ENCODE data around the gene EHMT1.

EHMT1 gene

DNA sequence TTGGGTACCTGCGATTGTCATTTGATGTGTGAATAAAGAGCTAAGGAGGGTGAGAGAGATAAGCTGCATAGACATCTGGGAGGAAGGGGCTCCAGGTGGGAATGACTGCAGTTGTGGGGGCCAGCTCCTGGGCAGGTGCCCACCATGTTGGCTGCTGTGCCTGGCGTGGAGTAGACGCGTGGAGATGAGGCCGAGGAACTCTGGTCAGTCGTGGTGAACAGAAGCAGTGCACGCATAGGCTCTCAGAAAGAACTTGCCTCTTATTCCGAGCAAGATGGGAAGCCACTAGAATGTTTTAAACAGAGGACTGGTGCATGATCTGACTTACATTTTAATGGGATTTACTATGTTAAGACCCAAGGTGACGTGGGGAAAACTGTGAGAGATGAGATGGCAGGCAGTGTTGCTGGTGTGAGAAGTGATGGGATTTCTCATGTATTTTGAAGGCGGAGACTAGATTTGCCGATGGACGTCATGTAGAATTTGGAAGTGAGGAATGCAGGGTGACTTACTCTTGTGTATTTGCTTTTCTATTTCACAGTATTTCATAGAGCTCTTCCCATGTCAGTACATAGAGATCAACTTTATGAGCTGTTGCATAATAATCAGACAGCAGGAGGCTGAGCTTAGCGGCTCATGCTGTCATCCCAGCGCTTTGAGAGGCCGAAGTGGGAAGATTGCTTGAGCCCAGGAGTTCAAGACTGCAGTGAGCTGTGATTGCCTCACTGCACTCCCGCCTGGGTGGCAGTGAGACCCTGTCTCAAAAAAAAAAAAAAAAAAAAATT is 71.1 kb downstream of the EHMT1 start:
- no peak for FAIRE-seq
- no peak for DNase-seq (ENCODE audit: insufficient read length, low spot score)

DNA sequence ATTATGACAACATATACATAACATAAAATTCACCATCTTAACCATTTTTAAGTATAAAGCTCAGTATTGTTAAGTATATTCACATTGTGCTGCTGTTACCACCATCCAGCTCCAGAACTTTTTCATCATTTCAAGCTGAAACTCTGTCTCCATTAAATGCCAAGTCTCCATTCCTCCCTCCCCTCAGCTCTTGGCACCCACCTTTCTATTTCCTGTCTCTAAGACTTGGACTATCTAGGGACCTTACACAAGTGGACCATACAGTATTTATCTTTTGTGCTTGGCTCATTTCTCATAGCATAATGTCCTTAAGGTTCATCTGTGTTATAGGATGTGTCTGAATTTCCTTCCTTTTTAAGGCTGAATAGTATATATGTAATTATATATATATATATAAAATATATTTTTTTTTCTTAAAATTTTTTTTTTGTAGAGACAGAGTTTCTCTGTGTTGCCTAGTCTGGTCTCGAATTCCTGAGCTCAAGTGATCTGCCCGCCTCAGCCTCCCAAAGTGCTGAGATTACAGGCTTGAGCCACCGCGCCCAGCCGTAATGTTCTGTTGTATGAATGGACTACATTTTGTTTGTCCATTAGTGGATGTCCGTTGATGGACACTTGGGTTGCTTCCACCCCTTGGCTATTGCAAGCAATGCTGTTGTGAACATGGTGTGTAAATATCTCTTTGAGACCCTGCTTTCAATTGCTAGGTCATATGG is 72.3 kb downstream of the EHMT1 start:
- no peak for FAIRE-seq
- DNase-seq (ENCODE audit: insufficient read length, low spot score) = no peak

DNA sequence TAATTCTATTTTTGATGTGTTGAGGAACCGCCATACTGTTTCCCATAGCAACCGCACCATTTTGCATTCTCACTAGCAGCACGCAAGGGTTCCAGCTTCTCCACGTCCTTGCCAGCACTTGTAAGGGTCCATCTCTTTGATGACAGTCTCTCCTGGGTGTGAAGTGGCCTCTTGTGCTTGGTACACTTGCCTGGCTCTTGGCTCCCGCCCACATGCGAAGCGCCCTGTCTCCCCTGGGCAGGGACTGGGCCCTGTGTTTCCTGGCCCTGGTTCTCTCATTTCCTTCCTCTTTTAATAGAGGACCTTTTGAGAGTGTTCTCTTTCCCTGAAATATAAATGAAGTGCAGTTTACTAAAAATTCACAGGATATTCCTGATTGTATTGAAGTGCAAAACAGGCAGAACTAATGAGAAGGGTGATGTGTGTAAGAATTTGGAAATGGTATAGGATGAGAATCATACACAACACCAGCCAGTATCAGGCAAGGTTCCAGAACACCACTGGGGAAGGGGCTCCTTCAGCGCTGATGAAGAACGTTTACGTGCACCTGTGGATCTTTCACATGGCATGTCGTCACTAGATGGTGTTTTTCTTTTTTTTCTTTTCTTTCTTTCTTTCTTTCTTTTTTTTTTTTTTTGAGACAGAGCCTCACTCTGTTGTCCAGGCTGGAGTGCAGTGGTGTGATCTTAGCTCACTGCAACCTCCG is 73.0 kb downstream of the EHMT1 start:
- peak; percentile 49 for FAIRE-seq
- no peak for DNase-seq (ENCODE audit: insufficient read length, low spot score)

DNA sequence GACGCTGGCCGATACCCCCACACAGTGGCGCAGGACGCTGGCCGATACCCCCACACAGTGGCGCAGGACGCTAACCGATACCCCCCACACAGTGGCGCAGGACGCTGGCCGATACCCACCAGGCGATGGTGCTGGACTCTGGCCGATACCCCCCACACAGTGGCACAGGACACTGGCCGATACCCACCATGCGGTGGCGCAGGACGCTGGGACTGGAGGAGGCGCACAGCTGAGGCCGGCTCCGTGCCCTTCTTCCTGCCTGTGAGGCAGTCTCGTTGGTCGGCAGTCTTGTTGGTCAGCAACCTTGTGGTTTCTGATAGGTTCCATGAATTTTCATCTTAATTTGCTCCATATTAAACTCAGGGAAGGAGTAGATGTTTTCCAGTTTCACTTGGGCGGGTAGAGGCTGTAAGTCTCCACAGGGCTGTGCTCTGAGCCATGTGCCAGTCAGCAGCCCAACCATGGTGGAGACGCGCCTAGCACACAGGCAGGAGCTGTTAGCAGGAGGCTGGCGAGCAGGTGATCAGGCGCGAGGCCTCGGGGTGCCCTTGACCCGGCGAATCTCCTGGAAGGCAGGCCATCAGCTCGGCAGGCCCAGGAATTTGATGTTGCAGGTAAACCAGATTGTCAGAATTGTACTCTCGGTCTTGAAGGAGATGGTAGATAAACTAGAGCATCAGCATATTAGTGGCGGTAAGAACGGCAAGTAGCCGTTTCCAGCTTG is 75.6 kb downstream of the EHMT1 start:
- DNase-seq (ENCODE audit: insufficient read length, low spot score) (no peak), FAIRE-seq (no peak)

DNA sequence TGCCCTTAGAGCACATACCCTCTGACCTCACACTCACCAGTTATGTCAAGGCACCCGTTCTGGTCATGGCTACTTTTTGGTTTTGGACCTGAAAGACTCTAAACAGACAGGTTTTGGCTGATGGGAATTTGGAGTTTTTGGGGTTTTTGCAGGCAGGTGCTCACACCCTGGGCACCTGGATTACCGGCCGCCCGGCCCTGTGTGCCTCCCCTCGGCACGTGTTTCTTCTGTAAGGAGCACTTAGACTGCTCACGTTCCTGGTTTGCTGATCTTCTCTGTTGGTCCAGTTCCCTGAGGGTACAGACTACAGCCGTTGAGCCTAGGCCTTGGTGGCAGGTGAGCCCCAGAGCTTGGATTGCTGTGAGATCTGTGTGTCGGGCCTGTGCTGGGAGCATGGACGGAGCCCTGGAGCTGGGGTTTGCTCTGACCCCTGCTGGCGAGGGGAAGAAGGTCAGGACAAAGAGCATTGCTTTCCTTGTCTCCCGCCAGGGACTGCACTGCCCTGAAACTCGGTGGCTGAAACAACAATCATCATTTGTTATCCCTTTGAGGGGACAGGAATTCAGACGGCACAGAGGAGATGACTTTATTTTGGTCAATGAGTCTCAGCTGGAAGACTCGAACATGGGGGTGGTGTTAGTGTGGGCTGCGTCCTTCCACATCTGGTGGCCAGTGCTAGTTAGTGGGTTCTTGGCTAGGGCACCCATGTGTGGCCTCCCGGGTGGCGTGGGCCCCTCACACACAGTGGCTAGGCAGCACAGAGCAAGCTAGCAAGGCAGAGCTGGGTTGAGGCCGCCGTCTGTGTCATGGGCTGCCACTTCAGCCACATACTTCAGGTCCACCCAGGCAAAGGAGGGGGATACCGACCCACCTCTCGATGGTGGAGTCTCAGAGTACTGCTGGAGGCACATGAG is 76.4 kb downstream of the EHMT1 start:
- FAIRE-seq = peak; percentile 52

DNA sequence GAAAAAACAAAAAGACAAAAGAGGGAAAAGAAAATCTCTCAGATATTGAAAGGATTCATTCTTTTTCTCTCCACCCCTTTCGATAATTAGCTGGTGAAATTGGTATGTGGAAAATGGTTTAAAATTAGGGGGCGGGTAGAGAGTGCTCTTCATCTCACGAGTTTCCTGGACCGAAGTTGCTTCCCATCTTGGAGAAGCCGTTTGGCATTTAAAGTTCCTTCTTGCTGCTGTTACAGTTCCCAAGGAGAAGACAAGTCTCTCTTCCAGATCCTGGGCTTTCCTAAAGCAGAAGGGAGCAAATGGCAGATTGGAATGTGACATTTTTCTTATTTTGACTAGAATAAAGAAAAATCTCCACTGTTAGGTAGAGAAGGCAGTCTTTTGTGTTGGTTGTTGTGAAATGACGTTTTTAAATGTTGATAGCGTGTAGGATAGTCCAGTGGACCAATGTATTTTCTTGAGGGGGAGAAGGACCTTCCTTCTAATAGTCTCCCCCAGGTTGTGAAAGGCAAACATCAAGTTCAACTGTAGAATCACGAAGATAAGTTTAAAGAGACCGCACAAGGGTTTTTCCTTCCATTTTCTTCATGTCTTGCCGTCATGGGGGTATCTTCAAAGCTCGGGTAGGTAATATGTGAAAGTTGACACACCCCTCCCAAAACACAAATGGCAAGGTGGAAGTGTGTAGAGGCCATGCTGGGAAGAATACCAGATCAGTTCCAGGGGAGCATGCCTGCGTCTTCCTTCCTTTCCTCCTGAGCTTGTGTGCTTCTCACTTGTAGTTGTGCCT is 77.5 kb downstream of the EHMT1 start:
- no peak for FAIRE-seq
- DNase-seq (ENCODE audit: insufficient read length, low spot score) = no peak

More for the DNA sequence above, 76.4 kb downstream of the EHMT1 start:
- no peak for DNase-seq (ENCODE audit: insufficient read length, low spot score)

DNA sequence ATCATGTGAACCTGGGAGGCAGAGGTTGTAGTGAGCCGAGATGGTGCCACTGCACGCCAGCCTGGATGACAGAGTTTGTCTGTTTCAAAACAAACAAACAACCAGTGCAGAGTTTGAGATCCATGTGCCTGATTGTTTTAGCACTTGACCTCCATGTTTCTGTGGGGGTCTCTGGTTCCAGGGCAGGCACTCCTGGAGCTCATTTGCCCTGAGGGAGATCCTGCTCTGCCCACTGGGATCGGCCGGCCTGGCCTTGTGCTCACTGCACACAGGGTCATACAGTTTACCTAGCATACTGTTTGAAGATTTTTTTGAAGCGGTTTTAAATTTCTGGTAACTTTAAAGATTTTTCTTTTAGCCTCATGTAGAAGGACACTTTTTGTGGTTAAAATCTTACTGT is 78.4 kb downstream of the EHMT1 start:
- no peak for DNase-seq (ENCODE audit: insufficient read length, low spot score)
- no peak for FAIRE-seq

DNA sequence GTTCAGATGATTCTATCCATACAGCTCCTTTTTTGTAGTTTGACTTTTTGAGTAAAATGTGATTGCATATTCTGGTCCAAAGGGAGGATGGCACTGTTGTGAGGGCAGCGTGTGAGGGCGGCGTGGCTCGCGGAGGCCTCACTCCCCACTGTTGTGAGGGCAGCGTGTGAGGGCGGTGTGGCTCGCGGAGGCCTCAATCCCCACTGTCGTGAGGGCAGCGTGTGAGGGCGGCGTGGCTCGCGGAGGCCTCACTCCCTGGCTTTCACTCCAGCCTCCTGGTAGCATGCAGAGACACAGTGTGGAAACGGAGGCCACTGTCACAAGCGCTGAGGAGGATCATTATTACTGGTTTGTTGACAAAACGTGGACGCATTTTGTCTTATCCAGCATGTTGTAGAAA is 79.0 kb downstream of the EHMT1 start:
- DNase-seq (ENCODE audit: insufficient read length, low spot score) = no peak
- FAIRE-seq = no peak

DNA sequence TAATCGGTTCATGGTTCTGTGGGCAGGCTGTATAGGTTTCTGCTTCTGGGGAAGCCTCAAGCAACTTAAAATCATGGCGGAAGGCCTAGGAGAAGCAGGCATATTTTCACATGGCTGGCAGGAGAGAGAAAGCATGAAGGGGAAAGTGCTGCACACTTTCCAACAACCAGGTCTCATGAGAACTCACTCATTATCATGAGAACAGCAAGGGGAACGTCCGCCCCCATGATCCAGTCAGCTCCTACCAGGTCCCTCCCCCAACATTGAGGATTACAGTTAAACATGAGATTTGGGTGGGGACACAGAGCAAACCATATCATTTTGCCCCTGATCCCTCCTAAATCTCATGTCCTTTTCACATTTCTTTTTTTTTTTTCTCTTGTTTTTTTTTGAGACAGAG is 82.1 kb downstream of the EHMT1 start:
- no peak for FAIRE-seq

DNA sequence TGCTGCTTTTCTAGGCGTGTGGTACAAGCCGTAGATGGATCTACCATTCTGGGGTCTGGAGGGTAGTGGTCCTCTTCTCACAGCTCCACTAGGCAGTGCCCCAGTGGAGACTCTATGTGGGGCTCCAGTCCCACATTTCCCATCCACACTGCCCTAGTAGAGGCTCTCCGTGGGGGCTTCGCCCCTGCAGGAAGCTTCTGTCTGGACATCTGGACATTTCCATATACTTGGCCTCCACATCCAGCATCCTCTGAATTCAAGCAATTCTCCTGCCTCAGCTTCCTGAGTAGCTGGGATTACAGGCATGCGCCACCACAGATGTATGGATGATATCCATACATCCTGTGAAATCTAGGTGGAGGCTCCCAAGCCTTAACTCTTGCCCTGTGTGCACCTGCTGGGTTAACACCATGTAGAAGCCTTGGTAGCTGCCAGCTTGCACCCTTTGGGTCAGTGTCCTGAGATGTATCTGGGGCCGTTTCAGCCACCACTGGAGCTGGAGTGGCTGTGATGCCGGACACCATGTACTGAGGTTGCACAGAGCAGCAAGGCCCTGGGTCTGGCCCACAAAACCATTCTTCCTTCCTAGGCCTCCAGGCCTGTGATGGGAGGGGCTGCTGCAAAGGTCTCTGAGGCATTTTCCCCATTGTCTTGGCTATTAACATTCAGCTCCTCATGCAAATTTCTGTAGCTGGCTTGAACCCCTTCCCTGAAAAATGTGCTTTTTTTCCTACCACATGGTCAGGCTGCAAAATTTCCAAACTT is 84.0 kb downstream of the EHMT1 start:
- FAIRE-seq (no peak), DNase-seq (ENCODE audit: insufficient read length, low spot score) (no peak)

More for the DNA sequence above, 82.1 kb downstream of the EHMT1 start:
- DNase-seq (ENCODE audit: insufficient read length, low spot score) = no peak

DNA sequence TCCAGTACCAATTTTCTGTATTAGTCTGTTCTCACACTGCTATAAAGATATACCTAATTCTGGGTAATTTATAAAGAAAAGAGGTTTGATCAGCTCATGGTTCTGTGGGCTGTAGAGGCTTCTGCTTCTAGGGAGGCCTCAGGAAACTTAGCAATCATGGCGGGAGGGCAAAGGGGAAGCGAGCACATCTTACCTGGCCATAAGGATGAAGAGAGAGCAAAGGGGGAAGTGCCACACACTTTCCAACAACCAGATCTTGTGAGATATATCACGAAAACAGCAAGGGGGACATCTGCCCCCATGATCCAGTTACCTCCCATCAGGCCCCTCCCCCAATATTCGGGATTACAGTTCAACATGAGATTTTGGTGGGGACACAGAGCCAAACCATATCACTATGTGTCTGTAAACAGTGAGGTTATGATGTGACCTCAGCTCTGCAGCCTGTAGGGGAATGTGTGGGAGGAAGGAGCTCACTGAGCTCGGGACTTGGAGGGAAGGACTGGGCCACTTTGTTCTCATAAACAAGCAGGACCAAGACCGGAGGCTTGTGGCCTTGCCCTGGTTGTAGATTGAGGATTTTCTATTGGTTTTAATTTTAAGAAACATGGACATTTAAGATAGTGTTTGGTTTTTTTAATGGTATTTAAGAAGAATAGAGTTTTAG is 85.2 kb downstream of the EHMT1 start:
- FAIRE-seq = no peak

DNA sequence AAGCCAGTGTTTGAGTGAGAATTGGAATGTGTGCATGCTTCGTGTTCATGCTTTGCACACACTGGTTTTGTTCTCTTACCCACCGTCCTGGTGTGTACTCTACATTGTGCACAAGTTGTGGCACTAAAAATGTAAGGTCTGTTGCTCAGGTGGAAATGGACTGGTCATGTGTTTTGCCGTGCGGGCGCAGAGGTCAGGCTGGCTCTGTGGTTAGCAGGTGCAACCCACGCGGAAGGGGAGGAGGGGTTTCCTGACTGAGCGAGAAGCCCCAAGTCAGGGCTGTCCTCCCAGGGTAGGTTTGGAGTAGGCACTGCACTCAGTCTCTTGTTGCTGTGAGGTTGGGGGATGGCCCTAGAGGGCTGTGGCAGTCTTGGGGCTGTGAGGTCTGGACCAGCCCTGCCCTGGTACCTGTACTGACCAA is 86.6 kb downstream of the EHMT1 start:
- peak; percentile 75 for DNase-seq (ENCODE audit: insufficient read length, low spot score)
- FAIRE-seq = peak; percentile 93

More for the DNA sequence above, 85.2 kb downstream of the EHMT1 start:
- DNase-seq (ENCODE audit: insufficient read length, low spot score) = no peak

DNA sequence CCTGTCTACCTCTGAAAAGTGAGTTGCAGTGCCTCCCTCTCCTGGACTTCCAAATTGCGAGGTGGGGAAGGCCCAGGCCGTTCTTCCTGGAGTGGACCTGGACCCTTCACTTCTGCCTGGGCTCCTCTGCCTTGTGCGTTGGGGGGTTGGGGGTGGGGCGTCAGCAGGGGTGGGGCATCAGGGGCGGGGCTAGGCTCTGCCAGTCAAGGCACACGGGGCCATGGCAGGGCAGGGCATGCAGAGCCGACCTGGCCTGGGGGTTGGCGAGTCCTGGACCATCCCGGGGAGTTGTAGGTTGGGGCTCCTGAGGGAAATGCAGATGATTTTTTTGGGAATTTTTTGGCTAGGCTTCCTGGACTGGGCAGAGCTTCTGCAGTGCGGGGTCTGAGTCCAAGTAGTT is 87.1 kb downstream of the EHMT1 start:
- FAIRE-seq = no peak
- peak; percentile 42 for DNase-seq (ENCODE audit: insufficient read length, low spot score)

DNA sequence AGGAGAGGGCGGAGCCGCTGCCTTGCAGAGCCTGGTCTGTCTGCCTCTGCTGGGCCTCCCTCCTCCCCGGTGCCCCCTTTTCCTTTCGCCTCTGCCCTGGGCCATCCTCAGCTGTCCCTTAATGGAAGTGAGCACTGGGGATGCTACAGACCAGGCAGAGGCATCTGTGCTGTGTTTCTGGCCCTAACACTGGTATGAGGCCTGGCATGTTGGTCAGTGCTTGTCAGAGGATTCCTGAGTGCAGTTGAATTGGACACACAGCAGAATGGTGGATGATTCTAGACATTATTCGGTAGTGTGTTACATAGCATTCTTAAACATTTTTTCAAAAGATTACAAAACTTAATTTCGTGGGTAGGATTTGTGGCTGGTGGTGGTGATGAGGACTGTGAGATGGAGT is 88.6 kb downstream of the EHMT1 start:
- FAIRE-seq (no peak), DNase-seq (ENCODE audit: insufficient read length, low spot score) (no peak)

DNA sequence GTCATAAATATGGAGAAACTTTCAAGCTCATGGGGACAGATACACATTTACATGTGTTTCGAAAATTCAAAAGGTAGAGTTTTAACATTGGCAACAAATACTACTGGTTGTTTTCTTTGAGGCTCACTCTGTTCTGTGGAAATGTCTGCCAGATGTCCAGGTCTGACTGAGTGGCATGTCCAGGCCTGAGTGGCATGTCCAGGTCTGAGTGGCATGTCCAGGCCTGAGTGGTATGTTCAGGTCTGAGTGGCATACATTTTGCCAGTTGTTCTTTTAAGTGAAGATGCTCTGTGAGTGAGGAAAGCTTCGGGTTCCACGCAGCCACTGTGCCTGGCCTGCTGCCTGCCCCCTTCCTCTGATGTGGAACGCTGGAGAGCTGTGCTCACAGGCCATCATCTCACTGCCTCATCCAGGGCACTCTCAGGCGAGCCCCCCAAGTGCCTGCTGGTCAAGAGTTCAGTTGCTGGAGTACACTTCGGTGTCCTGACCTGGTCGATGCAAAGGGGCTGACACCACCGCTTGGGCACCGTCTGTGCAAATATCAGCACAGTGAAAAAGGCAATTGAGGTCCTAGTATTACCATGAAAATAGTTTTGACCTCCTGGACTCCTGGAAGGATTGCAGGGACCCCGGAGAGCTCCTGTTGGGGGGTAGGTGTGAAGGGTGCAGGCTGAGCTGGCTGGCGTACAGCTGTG is 89.9 kb downstream of the EHMT1 start:
- FAIRE-seq (no peak), DNase-seq (ENCODE audit: insufficient read length, low spot score) (no peak)

DNA sequence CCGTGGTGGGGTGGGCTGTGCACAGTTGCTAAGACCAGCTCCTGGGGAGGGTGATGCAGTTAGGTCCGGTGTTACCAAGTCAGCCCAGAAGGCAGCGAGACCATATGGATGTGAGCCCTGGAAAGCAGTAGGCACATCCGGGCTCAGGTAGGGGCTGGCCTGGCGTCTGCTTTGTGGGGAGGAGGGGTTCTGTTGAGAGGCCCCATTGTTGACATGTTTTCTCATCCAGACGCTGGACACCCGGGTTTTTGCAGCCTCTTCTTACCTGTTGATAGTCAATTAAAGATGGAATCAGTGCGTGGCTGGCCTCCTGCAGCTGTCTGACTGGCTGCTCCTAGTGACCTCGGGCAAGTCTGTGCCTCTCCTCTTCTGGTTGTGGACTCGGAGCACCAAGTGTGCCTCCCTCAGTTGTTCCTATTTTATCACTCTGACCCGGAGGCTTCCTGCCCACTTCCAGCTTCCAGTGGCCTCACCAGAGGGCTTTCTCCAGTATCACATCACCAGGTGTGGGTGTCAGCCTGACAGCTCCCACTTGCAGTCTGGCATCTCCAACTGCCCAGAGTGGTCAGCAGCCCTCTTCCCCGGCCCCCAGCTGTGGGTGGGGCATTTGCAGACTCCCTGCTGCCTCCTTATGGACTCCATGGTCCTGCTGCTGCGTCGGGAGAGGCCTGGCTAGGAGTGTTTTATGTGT is 90.8 kb downstream of the EHMT1 start:
- FAIRE-seq (no peak), DNase-seq (ENCODE audit: insufficient read length, low spot score) (no peak)

DNA sequence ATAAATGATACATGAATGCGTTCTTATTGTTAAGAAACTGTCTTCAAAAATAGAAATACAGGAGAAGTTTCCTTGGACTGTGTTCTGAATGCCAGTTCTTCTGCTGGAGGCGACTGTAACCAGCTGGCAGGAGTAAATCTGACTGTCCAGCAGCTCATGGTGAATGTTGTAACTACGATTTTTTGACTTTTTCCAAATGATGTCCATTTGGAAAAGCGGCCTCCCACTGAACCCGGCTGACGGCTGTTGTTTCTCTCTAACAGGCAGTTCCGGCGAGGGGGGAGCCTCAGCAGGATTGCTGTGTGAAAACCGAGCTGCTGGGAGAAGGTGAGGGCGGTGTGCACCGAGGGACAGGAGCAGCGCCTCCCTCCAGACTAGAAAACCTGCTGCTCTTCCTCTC is 91.9 kb downstream of the EHMT1 start:
- FAIRE-seq (no peak), DNase-seq (ENCODE audit: insufficient read length, low spot score) (no peak)
